Fibroblast of skin of scalp (primary cell): Measurements from ENCODE around the gene CDYL2.
"Not testable (repeated sequence)": the region's sequence is repeated elsewhere in the genome, so short reads cannot be mapped to it uniquely, and the experiment has no call there.

ENCODE experiments used
- DNase-seq: peaks from one replicate; pipeline ENCODE4 v3.0.0-alpha.2; 2013

The CDYL2 gene

DNA sequence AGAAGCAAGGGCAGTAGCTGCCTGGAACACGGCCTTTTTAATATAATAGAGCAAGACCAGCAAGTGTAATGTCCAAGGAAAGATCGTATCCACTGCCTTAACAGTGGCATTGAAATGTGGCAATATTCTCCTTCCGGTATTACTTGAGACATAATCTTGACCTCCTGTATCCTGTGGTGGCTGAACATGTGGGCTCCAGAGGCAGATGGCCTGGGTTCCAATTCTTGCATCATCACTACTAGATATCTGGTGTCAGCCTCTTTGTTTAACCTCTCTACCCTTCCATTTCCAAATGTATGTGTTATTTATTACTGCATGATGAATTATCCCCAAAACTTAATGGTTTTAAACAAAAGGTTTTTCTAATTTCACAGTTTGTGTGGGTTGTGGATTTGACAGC lies 3.5 kb upstream of the CDYL2 start:
- no peak for DNase-seq

DNA sequence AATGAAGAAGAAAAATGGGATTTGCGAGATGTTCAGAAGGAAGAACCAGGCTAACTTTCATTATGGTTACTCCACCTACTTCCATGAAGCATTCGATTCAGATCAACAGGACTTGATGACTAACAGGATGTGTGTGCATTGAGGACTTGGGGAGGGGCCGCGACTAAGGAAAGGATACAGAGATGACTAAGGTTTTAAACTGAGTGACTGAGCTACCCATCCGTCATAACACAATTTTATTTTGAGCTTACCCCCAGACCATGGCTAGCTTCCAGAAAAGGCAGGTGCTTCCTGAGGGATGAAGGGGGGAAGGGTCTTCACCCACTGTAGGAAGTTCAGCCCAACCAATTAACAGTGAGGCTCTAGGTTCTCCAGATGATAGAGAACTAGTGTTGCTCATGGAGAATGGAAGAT lies 2.5 kb upstream of the CDYL2 start:
- DNase-seq: peak; percentile 71

DNA sequence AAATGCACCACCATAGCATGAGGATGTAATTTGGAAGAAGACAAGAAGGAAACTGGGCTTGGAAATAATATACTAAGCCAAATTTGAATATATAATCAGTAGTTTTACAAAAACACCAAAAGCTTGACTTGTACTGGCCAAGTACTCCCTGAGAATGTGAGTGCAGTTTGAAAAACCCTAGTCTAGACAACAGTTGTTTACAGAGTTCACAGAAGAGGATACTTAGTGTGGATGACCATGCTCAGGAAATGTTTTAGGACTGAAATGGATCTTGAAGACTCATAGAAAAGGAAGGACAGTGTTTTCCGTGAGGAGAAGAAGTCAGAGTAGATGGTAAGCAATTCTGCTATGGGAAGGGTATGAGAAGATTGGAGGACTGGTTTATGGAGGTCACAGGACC lies 1.9 kb upstream of the CDYL2 start:
- no peak for DNase-seq

DNA sequence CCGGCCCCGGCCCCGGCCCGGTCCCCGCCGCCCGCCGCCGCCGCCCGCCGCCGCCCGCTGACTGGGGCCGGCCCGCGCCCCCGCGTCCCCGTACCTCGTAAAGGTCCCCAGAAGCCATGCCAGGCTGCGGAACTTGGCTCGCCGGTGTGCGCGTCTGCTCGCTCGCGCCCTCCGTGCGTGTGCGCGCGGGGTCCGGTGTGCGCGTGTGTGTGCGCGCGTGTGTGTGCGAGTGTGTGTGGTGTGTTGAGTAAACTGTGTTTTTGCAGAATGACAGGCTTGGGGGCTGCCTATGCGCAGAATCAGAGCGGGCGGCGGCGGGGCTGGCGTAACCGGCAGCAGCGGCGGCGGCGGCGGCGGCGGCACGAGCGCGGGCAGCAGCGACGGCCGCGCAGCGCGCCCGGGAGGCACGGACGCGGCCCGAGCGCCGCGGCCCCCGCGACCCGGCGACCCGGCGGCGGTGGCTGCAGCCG lies 307 bp downstream of the CDYL2 start:
- DNase-seq: peak; percentile 75

DNA sequence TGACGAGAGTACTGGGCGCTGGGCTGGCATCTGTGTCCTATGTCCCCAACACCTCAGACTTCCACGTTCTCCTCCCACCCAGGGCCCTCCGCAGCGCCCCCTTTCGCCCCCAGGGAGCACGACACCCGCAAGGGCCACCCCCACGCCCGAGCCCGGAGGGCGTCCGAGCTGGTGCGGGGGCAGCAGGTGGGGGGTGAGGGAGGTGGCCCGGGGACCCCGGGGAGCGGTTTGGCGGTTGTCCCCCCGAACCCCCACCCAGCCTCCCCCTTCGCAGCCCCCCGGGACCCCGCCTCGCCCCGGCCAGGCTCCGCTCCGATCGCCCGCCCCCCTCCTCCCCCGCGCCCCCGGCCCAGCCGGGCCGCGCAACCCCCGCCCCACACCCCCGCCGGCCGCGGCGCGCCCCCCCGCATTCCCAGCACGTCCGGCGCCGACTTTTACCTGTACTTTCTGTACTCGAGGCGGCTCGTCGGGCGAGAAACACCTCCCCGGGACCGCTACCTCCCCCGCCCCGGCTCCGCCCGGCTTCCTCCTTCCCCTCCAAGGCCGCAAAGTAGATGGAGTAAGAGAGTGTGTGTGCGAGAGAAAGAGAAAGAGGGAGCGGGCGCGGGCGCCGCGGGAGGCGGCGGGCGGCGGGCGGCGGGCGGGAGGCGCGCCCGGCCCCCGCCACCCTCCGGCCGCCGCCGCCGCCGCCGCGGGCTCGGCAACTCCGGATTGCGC lies 901 bp downstream of the CDYL2 start:
- DNase-seq: peak; percentile 31

DNA sequence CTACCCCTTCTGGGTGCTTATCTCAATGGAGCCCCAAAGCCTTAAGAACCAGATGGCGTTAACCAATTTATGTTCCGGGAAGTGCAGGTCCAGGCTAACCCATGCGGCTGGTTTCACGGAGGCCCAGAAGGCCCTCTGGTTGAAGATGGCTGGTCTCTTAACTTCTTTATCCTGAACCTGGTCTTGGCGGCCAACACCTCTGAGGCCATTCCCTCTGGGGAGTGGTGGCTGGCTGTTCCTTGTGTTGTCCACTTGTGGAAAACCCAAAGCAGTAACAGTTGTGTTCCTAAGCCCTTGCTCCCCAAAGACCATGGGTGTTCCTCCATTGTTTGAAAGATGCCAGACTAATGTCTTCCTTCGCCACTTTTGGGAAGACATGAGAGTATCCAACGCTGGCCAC lies 1.5 kb downstream of the CDYL2 start:
- no peak for DNase-seq

DNA sequence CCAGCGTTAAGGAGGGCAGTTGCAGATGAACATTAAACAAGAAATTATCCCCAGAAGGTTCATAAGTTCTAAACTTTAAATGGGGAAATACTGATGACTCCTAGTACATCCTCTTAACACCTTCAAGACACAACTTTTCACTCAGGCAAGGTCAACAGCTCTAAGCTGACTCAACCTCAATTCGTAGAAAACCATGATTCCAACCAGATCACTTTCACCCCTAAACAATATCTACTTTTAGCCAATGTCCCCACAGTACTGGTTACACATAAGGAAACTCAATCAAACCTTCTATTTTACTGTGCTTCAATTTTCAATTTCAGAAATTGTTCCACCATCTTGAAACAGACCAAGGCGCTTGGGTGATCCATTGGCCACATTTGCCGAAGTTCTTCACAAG lies 2.3 kb downstream of the CDYL2 start:
- DNase-seq: no peak

DNA sequence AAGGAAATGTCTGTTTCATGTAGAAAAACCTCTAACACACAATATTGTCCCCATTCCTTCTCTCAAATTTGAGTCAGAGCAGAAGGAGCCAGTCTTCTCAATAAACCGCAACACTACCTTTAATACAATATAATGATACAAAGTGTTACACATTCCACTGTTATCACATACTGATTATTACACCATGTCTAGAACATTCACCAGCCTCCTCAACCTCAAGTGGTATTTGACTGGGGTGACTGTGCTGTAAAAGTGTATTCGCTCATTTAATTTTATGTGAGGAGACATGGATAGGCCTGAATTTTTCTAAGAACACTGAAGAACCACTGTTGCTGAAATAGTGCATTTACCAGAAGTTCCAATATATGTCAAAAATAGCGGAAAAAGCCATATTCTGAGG lies 10.3 kb downstream of the CDYL2 start:
- DNase-seq: no peak

DNA sequence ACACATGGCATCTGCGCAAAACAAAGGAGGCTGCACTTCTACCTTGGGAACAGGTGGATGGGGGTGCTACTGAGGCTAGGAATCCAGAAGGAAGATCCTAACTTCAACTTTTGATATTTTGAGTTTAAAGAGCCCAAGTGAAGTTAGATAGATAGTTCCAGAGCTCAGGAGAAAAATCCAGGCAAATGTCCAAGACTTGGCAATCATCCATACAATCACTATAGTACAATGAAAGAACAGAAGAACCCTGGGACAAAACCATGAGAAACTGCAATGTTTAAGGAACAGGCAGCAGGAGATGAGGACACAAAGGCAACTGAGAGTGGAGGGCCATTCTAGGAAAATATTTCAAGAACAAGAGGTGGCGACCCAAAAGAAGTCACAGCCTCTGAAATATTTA lies 12.4 kb downstream of the CDYL2 start:
- DNase-seq: peak; percentile 6

DNA sequence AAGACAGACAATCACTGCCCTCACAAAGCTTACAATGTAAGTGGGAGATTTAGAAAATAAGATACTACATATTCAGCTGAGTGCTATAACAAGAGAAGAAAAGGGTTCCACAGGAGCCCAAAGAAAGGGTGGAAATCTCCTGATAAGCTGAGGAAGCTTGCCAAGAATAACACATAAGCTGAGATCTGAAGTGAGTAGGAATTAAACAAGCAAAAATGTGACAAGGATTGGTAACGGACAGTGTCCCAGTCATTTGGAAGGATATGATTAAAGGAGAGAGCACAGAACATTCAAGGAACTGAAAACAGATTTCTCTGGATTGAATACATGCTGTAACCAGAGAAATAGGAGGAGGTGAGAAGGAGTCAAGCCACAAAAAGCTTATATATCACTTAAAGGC lies 13.0 kb downstream of the CDYL2 start:
- no peak for DNase-seq

DNA sequence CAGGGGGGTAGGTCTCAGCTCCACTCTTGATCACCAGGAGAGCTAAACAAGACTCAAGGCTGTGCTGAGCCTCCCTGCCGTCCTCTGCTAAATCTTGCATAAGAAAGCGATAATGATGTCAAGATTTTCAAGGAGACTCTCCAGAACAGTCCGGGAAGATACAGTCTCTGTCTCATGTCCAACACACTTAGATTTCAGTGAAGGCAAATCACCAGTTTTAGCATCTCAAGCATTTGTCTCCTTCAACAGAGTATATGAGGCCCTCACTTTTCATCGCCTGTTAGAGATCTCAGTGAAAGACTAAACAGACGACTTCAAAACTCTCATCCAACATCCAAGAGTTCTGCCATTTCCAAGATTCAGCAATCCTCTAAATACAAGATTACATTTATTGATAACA lies 13.6 kb downstream of the CDYL2 start:
- no peak for DNase-seq

DNA sequence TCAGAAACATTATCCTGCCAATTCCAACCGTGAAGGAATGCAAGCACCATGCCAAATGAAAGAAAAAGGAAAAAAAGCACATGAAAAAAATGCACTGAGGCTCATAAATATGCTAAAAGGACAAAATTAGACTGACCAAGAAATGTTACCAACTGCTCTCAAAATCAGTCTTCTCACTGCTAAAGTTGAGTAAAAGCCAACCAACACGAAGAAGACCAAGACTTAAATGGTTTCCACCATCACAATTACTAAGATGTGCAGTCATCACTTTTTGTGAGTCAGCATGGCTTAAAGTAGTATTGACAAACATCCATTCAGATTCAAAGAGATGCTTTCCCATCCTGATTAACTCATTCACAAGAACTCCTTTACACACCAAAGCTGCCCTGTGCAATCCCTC lies 16.4 kb downstream of the CDYL2 start:
- peak; percentile 21 for DNase-seq

DNA sequence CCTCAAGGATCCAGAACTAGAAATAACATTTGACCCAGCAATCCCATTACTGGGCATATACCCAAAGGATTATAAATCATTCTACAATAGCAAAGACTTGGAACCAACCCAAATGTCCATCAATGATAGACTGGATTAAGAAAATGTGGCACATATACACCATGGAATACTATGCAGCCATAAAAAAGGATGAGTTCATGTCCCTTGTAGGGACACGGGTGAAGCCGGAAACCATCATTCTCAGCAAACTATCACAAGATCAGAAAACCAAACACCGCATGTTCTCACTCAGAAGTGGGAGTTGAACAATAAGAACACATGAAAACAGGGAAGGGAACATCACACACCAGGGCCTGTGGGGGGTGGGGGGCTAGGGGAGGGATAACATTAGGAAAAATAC lies 17.8 kb downstream of the CDYL2 start:
- DNase-seq: not testable (repeated sequence)

DNA sequence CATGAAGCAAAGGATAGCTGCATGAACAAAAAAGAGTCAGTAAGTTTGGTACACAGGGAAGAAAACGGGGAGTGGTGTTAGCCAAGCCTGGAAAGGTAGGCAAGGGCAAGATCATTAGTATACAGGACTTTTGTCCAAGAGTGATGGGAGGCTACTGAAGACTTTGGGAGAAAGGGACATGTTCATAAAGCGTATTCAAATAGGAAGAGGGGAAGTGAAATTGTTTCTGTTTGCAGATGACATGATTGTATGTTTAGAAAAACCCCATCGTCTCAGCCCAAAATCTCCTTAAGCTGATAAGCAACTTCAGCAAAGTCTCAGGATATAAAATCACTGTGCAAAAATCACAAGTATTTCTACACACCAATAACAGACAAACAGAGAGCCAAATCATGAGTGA lies 19.4 kb downstream of the CDYL2 start:
- no peak for DNase-seq

DNA sequence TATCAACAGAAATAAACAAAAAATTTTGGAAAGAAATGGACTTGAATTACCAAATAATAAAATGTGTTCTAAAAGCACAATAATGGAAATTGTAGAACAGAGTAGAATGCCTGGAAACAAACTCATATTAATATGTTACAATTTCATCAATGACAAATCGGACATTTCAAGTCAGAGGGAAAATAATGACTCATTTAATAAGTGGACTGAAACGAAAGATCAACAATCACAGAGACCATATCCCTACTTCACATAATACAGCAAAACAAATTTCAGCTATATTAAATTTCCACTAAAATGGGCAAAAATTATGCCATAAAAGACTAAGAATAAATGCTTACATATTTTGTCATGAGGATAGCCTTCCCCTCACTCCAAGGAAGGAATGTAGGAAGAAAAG lies 25.7 kb downstream of the CDYL2 start:
- no peak for DNase-seq

DNA sequence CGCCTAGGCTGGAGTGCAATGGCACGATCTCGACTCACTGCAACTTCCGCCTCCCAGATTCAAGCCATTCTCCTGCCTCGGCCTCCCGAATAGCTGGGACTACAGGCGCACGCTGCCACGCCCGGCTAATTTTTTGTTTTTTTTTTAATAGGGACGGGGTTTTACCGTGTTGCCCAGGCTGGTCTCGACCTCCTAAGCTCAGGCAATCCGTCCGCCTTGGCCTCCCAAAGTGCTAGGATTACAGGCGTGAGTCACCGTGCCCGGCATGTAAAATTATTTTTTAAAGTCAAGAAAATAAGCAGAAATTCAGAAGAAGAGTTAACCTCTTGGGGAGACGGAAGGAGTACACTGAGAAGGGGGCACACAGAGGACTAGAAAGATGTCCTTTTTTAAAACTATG lies 27.5 kb downstream of the CDYL2 start:
- no peak for DNase-seq

DNA sequence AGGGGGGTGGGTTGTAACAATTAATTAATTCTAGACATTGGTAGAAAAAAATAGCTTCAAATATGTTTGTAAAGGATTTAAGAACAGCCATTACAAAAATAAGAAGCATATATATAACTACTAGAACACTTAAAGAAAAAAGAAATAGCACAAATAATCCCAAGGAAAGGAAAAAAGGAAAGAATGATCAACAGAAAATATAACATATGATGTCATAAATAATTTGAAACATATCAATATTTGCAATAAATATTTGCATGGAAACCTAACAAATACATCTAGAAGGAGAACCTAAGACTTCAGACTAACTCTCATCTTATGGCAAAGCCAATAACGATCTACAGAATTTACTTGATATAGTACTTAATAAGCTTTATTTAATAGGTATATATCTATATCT lies 28.9 kb downstream of the CDYL2 start:
- DNase-seq: no peak

DNA sequence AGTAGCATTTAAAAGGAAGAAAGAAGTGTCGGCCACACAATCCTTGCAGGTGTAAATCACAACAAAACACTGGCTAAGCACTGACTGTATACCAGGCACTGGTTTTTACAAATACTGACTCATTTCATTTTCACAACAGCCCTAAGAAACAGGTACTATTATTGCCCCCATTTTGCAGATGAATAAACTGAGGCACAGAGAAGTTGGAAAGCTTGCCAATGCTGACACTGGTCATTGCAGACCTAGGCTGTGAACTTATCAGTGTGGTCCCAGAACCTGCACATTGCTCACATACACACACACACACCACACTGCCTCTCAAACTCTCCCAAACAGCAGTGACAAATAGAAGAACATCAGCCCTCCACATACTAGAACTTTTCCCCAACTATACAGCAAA lies 37.6 kb downstream of the CDYL2 start:
- DNase-seq: no peak

DNA sequence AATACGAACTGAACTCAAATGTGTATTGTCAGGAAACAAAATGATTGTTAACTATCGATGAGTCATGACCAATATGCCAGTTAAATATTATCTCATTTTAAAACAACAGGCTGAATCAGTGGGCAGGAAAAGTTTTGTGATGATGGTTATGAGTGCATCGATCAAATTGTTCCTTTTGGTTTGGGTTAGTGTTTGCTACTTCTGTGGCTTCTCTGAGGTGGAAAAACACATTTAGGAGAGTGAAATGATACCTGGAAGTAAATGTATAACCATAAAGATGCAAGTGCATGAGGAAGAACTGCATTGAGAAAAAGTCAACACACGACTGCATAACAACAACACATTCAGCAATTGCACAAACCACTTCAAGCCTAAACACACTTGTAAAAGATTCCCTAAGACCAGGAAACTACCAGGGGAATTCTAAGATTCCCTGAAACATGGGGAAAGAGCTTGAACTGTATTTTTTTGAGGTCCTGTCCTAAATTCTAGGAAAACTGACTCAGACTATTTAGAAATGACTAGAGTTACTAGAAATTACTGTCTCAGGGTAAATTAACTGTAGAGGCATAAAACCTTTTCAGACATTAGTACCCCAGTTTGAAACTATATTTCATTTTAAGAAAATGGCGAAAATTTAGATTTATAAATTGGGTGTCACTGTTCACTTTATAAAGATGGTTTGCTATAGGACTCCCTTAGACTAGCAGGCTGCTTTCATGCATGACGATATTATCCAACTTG lies 44.8 kb downstream of the CDYL2 start:
- no peak for DNase-seq

DNA sequence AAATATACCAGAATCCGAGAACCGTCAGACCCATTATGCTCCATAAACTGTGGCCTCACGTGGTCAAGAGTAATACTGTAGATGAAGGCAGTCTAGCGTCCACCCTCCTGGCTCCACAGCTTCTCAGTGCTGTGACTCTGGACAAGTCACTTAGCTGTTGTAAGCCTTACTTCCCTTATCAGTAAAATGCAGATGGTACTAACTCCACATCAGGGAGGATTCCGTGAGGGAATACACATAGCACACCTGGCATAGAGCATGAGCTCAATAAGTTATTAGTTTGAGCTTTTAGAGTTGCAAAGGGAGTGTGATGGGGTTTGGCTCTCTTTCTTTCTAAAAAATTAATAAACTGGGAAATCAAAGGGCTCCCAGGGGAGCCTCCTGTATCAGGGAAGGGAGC lies 49.9 kb downstream of the CDYL2 start:
- no peak for DNase-seq

DNA sequence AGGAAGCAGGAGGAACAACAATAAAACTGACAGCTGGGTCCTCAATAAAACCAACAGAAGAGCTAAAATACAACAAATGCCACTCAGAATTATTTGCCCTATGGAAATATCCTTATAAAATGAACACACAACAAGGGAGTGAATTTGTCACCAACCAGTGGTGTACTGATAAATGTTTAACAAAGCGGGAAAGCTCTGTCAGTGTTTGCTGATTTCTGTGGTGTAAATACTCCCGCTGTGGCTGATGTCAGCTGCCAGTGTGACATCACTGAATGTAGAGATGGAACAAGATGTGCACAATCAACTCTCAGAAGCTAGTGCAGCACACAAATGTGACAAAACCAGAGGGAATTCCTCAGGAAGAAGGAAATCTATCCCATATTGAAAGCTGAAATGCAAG lies 51.9 kb downstream of the CDYL2 start:
- DNase-seq: no peak

DNA sequence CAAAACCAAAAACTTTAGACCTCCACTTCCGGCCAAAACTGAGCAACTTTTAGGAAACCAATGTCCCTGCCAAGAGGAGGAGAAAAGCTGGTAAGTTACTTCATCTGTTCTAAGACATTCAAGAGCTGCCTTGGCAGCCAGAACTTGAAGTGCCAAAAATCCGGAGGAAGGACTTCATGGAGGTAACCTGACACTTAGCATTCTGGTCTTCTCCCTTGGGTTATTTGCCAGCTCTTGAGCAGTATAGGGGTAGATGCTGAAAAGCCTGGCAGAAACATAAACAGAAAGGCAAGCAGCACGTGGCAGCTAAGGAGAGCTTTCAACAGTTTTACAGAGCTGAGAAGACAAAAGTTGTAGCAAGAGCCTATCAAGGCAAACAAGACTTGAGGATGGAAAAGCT lies 53.2 kb downstream of the CDYL2 start:
- peak; percentile 59 for DNase-seq

DNA sequence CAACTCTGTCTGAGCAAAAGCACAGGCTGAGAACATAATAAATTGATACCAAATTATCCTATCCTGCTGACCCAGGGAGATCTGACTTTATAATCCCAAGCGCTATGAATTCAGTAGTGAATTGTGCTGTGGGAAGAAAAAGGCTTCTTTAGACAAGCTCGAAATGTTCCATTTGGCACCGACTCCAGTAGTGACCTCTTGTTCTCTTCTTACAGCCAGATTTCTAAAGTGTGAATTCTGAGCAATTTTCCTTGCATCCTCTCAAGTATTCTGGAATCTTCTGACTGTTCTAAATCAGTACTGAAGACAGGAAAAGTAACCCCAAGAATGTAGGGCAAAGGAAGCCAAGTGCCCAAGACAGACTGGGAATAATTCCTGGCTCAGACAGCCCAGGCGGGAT lies 58.2 kb downstream of the CDYL2 start:
- DNase-seq: no peak

DNA sequence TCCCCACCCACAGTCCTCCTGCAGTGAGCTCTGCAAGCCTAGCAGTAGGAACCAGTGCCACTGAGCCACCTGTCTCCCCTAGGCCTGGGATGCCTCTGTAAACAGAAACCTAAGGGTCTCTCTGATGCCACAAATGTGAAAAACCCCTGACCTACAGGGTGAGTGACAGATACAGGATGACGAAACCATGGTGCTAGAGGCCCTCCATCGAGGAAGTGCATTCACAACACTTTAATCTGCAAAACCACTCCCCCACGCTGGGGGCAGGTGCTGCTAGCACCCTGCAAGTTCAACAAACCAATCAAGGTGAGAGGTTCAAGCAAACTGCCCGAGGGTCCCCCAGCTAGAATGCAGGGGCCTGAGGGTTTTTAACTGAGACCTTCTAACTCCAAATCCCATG lies 59.5 kb downstream of the CDYL2 start:
- no peak for DNase-seq

DNA sequence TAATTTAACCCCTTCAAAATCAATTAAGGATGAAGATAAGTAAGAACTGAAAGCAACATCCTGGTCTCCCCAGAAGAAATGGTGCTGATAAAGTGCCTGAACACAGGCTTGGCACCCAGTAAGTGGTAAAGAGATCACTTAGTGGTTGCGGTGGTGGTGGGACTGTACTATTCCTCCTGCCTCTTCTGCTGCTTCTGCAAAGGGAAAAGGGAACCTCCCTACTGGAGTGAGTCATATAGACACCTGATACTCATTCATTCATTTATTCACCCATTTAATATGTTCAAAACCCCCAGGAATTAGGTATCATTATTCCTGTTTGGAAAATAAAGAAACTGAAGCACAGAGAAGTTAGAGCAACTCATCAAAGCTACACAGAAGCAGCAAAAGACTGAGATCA lies 60.6 kb downstream of the CDYL2 start:
- DNase-seq: no peak
